HG03575 (cell line): ENCODE results near the gene JARID2.
A peak's percentile ranks its signal among the peaks of the same experiment; 100 is the strongest.

Experiments
- ATAC-seq: cut with Tn5 transposase; IDR thresholded peaks from one replicate; pipeline ENCODE4 v1.9.1; 2021; ENCODE audit not compliant: unreplicated experiment, insufficient number of reproducible peaks, low FRiP score; ENCODE audit errors: extremely low read depth

JARID2 gene

GRCh38 chr6:15343490-15344191, 97.8 kb downstream of the JARID2 start:
- no peak for ATAC-seq

GRCh38 chr6:15344192-15344519, 98.3 kb downstream of the JARID2 start:
- no peak for ATAC-seq

GRCh38 chr6:15344831-15345230, 99.0 kb downstream of the JARID2 start:
- no peak for ATAC-seq

- ATAC-seq: no peak
These were observed 100.4 kb downstream of the JARID2 start for GRCh38 chr6:15346315-15346714.

- ATAC-seq: no peak
These were observed 102.7 kb downstream of the JARID2 start for GRCh38 chr6:15348528-15348927.

GRCh38 chr6:15349379-15349778, 103.5 kb downstream of the JARID2 start:
- ATAC-seq: no peak

- ATAC-seq: no peak
These were observed 104.7 kb downstream of the JARID2 start for GRCh38 chr6:15350386-15351083.

GRCh38 chr6:15351631-15352030, 105.8 kb downstream of the JARID2 start:
- ATAC-seq: no peak

- ATAC-seq: no peak
These were observed 106.4 kb downstream of the JARID2 start for GRCh38 chr6:15352220-15352619.

GRCh38 chr6:15352845-15353244, 107.0 kb downstream of the JARID2 start:
- no peak for ATAC-seq

- no peak for ATAC-seq
These were observed 109.8 kb downstream of the JARID2 start for GRCh38 chr6:15355683-15356099.

- ATAC-seq: no peak
These were observed 110.3 kb downstream of the JARID2 start for GRCh38 chr6:15356179-15356578.

GRCh38 chr6:15356937-15357336, 111.1 kb downstream of the JARID2 start:
- no peak for ATAC-seq

- no peak for ATAC-seq
These were observed 111.9 kb downstream of the JARID2 start for GRCh38 chr6:15357782-15358181.

- no peak for ATAC-seq
These were observed 112.9 kb downstream of the JARID2 start for GRCh38 chr6:15358579-15359327.

GRCh38 chr6:15359335-15359862, 113.5 kb downstream of the JARID2 start:
- ATAC-seq: peak; percentile 33

GRCh38 chr6:15360300-15360699, 114.4 kb downstream of the JARID2 start:
- ATAC-seq: no peak

- ATAC-seq: no peak
These were observed 115.3 kb downstream of the JARID2 start for GRCh38 chr6:15361197-15361596.

- ATAC-seq: no peak
These were observed 116.6 kb downstream of the JARID2 start for GRCh38 chr6:15362274-15363160.
